ENCODE measurements around the gene SLC27A5. TPM values are rescaled to one million over a fixed set of nuclear protein-coding genes. Genes with fewer than 3 reads are reported as not detected.

Gene SLC27A5
- total and polyA plus RNA-seq, 4 donors: 7.9 to 19.0 (median 13.0) TPM

- H3K27me3 ChIP-seq (ENCODE audit: control insufficient read depth in 3 of 3, insufficient read depth in 3 of 3, low read length in 2 of 3): no peaks in the 10 kb centered on the region
- no peak overlapping the region for H3K4me3 ChIP-seq
- no peak overlapping the region for H3K27ac ChIP-seq (ENCODE audit: low read depth in 1 of 2, low read length in 1 of 2)
- ATAC-seq (ENCODE audit: insufficient read depth, low FRiP score) (no peak), DNase-seq (no peak)
- H3K36me3 ChIP-seq (ENCODE audit: control insufficient read depth in 4 of 4, insufficient read depth in 4 of 4, low read length in 4 of 4): peaks cover 0 to 16% (median 8%) of the 10 kb centered on the region in 4 donors
- no peak for TF ChIP-seq CTCF (IDR thresholded peaks at IDR 0.05; ENCODE audit: control extremely low read depth, extremely low read depth)
- 91 to 93% methylated on average over 25 of the region's 25 CpGs for WGBS, 2 donors
- H3K9me3 ChIP-seq (ENCODE audit: control insufficient read depth in 4 of 4, insufficient read depth in 3 of 4, low read length in 3 of 4): no peaks in the 10 kb centered on the region
- H3K4me1 ChIP-seq (ENCODE audit: control insufficient read depth in 5 of 5, insufficient read depth in 5 of 5, low read length in 5 of 5): peaks cover 0 to 26% (median 10%) of the 10 kb centered on the region in 5 donors
- H3K9ac ChIP-seq (ENCODE audit: insufficient read depth in 1 of 2, low read length in 2 of 2): no peak overlapping the region
Measured at GRCh38 chr19:58516246-58516836, 4.5 kb upstream of the SLC27A5 start.

GRCh38 chr19:58515259-58515658 is 3.5 kb upstream of the SLC27A5 start:
- no peak overlapping the region for H3K27ac ChIP-seq (ENCODE audit: low read depth in 1 of 2, low read length in 1 of 2)
- peaks cover 0 to 16% (median 8%) of the 10 kb centered on the region in 4 donors for H3K36me3 ChIP-seq (ENCODE audit: control insufficient read depth in 4 of 4, insufficient read depth in 4 of 4, low read length in 4 of 4)
- DNase-seq (no peak), ATAC-seq (ENCODE audit: insufficient read depth, low FRiP score) (no peak)
- no peaks in the 10 kb centered on the region for H3K27me3 ChIP-seq (ENCODE audit: control insufficient read depth in 3 of 3, insufficient read depth in 3 of 3, low read length in 2 of 3)
- H3K4me1 ChIP-seq (ENCODE audit: control insufficient read depth in 5 of 5, insufficient read depth in 5 of 5, low read length in 5 of 5): peaks cover 0 to 21% (median 6%) of the 10 kb centered on the region in 5 donors
- 93 to 94% methylated on average over 2 of the region's 2 CpGs for WGBS, 2 donors
- H3K9ac ChIP-seq (ENCODE audit: insufficient read depth in 1 of 2, low read length in 2 of 2): no peak overlapping the region
- no peaks in the 10 kb centered on the region for H3K9me3 ChIP-seq (ENCODE audit: control insufficient read depth in 4 of 4, insufficient read depth in 3 of 4, low read length in 3 of 4)
- no peak for TF ChIP-seq CTCF (IDR thresholded peaks at IDR 0.05; ENCODE audit: control extremely low read depth, extremely low read depth)
- H3K4me3 ChIP-seq: no peak overlapping the region

GRCh38 chr19:58514564-58515022 is 2.8 kb upstream of the SLC27A5 start:
- Histone ChIP-seq H3K4me1 (ENCODE audit: control insufficient read depth in 5 of 5, insufficient read depth in 5 of 5, low read length in 5 of 5) (peaks cover 0 to 19% (median 6%) of the 10 kb centered on the region in 5 donors), H3K36me3 (ENCODE audit: control insufficient read depth in 4 of 4, insufficient read depth in 4 of 4, low read length in 4 of 4) (peaks cover 0 to 16% (median 8%) of the 10 kb centered on the region in 4 donors), H3K27ac (ENCODE audit: low read depth in 1 of 2, low read length in 1 of 2) (peak overlapping the region in 1 of 2 donors; percentile 69), H3K4me3 (peak overlapping the region; percentile 20), H3K9ac (ENCODE audit: insufficient read depth in 1 of 2, low read length in 2 of 2) (peak overlapping the region in 1 of 2 donors; percentile 37), H3K9me3 (ENCODE audit: control insufficient read depth in 4 of 4, insufficient read depth in 3 of 4, low read length in 3 of 4) (no peaks in the 10 kb centered on the region), H3K27me3 (ENCODE audit: control insufficient read depth in 3 of 3, insufficient read depth in 3 of 3, low read length in 2 of 3) (no peaks in the 10 kb centered on the region)
- ATAC-seq (ENCODE audit: insufficient read depth, low FRiP score): no peak
- 75 to 78% methylated on average over 3 of the region's 3 CpGs for WGBS, 2 donors
- no peak for TF ChIP-seq CTCF (IDR thresholded peaks at IDR 0.05; ENCODE audit: control extremely low read depth, extremely low read depth)
- no peak for DNase-seq
